Measurements from ENCODE around the gene LPCAT3. TPM values are rescaled to one million over a fixed set of nuclear protein-coding genes. Genes with fewer than 3 reads are reported as not detected.

Gene LPCAT3
- total and polyA plus RNA-seq, 2 of the 4 experiments (the other 2 are of a cell fraction), result 7.0 to 18.6 TPM

- Histone ChIP-seq H3K23ac (ENCODE audit: low read depth, low read length) (no peak overlapping the region), H4K20me1 (ENCODE audit: insufficient read depth, low read length) (no peaks in the 10 kb centered on the region), H3K18ac (ENCODE audit: low read depth, low read length) (no peak overlapping the region), H3K9me1 (ENCODE audit: insufficient read depth, low read length) (no peaks in the 10 kb centered on the region), H3K27ac (ENCODE audit: insufficient read depth, low read length) (no peak overlapping the region), H2AK9ac (replicated peaks; ENCODE audit: low read depth, low read length, poor library complexity) (peak overlapping the region; percentile 83), H2AFZ (replicated peaks; ENCODE audit: low read length, poor library complexity) (peak overlapping the region; percentile 68), H3K36me3 (ENCODE audit: control insufficient read depth, insufficient read depth, low read length) (peaks cover 31% of the 10 kb centered on the region), H3K79me1 (ENCODE audit: low read depth in 1 of 2, low read length in 2 of 2) (peaks cover 5 to 15% of the 10 kb centered on the region in 2 experiments), H3K27me3 (ENCODE audit: control insufficient read depth, insufficient read depth, low read length) (no peaks in the 10 kb centered on the region), H4K5ac (ENCODE audit: low read depth, low read length) (no peak overlapping the region), H4K91ac (ENCODE audit: insufficient read depth, low read depth, low read length) (no peak overlapping the region), H3K4me3 (ENCODE audit: insufficient read depth, low read depth, low read length) (no peak overlapping the region), H2BK120ac (ENCODE audit: low read depth, low read length) (no peak overlapping the region), H3K9ac (ENCODE audit: low read depth, low read length) (no peak overlapping the region), H3K56ac (ENCODE audit: extremely low read depth, insufficient read depth, low read length) (no peak overlapping the region), H2BK5ac (ENCODE audit: low read depth, low read length, poor library complexity, severe bottlenecking) (no peak overlapping the region), H3K4ac (ENCODE audit: low read depth, low read length) (no peak overlapping the region), H2AK5ac (ENCODE audit: low read depth, low read length) (no peak overlapping the region), H3K4me1 (ENCODE audit: control insufficient read depth, insufficient read depth, low read length) (peaks cover 5% of the 10 kb centered on the region; the same call in 1 of the 2 replicates), H4K8ac (ENCODE audit: low read depth in 2 of 2, low read length in 2 of 2) (no peak overlapping the region), H2BK20ac (ENCODE audit: low read depth, low read length) (no peak overlapping the region), H3K4me2 (ENCODE audit: low read depth, low read length) (no peak overlapping the region), H2BK15ac (ENCODE audit: low read depth, low read length) (no peak overlapping the region), H3K14ac (replicated peaks; ENCODE audit: low read depth, low read length) (no peak overlapping the region), H3K9me3 (ENCODE audit: control insufficient read depth, insufficient read depth, low read length) (no peaks in the 10 kb centered on the region)
- ATAC-seq (ENCODE audit: low read depth) (no peak), DNase-seq (no peak)
- WGBS, 2 experiments (ENCODE audit: extremely low coverage in 2 of 2, insufficient read length in 1 of 2), result 93% methylated on average over 4 of the region's 32 CpGs; no CpG with 5 or more reads in 1 of the 2 experiments
- POLR2A ChIA-PET (ENCODE audit: unreplicated experiment), result no interaction called here
- CTCF ChIA-PET, result interaction anchor here (1.7 kb wide), 1 partner anchor 150 kb away, joined by 3 read pairs; no protein-coding TSS in a partner anchor
- intact Hi-C loops (cut with micrococcal nuclease), result no loop called here
- in situ Hi-C loops (cut with MboI; ENCODE audit: low sequenced_read_pairs), result loop anchor here (5.0 kb wide), 1 partner anchor 96 kb away; the partner anchor contains the start of gene TPI1
- TF ChIP-seq POLR2A (IDR thresholded peaks at IDR 0.05; ENCODE audit: low read depth, low read length) (no peak), CEBPB (IDR thresholded peaks at IDR 0.05; ENCODE audit: low read depth, low read length) (no peak), MXI1 (IDR thresholded peaks at IDR 0.05; ENCODE audit: borderline replicate concordance, low read depth, low read length) (no peak), RFX5 (IDR thresholded peaks at IDR 0.05; ENCODE audit: low read depth, low read length) (no peak), NFE2L2 (IDR thresholded peaks at IDR 0.05; ENCODE audit: low read depth, low read length) (no peak), FOS (IDR thresholded peaks at IDR 0.05; ENCODE audit: low read depth, low read length) (no peak), RAD21 (IDR thresholded peaks at IDR 0.05; ENCODE audit: low read length) (no peak), CTCF (conservative IDR thresholded peaks at IDR 0.05; ENCODE audit: low read depth, low read length) (no peak), MAZ (IDR thresholded peaks at IDR 0.05; ENCODE audit: borderline replicate concordance, low read depth, low read length) (no peak), SMC3 (IDR thresholded peaks at IDR 0.05; ENCODE audit: low read depth, low read length) (no peak), RCOR1 (IDR thresholded peaks at IDR 0.05; ENCODE audit: insufficient replicate concordance, low read length) (no peak), BHLHE40 (IDR thresholded peaks at IDR 0.05; ENCODE audit: low read depth, low read length) (no peak), MAFK (IDR thresholded peaks at IDR 0.05; ENCODE audit: low read depth, low read length) (no peak), CHD1 (IDR thresholded peaks at IDR 0.05; ENCODE audit: low read depth, low read length) (no peak)
- TF ChIP-seq, protein P1, sequence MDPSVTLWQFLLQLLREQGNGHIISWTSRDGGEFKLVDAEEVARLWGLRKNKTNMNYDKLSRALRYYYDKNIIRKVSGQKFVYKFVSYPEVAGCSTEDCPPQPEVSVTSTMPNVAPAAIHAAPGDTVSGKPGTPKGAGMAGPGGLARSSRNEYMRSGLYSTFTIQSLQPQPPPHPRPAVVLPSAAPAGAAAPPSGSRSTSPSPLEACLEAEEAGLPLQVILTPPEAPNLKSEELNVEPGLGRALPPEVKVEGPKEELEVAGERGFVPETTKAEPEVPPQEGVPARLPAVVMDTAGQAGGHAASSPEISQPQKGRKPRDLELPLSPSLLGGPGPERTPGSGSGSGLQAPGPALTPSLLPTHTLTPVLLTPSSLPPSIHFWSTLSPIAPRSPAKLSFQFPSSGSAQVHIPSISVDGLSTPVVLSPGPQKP (IDR thresholded peaks at IDR 0.05; ENCODE audit: borderline replicate concordance, low read depth, low read length), result no peak
- BruUV-seq (replicated peaks), result no TSS peak
- dilution Hi-C loops (cut with HindIII; ENCODE audit: low sequenced_read_pairs, unreplicated experiment), result no loop called here
These were observed 55.1 kb downstream of the LPCAT3 start for GRCh38 chr12:6963016-6963731.

Data from IMR-90 (cell line).